HG03095 (cell line): ENCODE results near the gene KCNQ1.

Experiments
- ATAC-seq: cut with Tn5 transposase; IDR thresholded peaks from one replicate; pipeline ENCODE4 v1.9.1; 2021; ENCODE audit warnings: moderate library complexity; ENCODE audit not compliant: unreplicated experiment

The KCNQ1 gene

DNA sequence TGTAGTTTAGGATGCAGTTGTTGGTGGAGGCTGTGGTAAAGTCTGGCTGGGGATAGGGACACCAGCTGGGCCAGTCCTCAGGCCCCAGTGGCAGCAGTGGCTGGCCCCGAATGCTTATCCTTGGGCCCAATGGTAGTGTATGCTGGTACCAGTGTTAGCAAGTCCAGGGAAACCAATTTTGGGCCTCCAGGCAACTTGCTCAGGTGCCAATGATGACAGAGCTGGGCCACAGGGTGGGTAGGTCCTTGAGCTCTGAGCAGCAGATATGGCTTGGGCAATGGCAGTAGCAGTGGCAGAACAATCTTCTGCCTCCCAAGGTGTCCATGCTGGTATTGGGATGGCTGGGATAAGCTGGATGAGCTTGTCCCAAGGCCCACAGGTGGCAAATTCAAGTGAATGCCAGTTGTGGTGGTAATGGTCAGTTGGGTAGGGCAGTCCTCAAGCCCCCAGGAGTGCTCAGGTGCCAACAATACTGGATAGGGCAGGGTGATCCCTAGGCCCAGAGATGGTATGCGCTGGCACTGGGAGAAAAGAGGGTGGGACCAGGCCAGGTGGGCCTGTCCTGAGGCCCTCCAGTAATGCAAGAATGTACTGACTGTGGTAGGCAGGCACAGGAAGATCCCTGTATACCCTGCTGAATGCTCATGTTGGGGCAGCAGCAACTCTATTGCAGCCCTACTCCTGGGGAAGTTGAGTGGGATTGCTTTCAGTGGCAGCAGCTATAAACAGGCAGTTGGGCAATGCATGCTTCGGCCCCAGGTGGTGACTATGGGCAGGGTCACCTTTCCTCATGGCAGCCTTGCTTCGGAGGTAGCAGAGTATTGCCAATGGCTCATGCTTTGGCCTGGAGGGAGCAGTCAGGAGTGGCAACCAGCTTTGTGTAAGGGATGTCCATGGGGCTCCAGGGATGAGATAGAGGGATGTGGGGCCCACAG is 200.3 kb downstream of the KCNQ1 start:
- no peak for ATAC-seq

DNA sequence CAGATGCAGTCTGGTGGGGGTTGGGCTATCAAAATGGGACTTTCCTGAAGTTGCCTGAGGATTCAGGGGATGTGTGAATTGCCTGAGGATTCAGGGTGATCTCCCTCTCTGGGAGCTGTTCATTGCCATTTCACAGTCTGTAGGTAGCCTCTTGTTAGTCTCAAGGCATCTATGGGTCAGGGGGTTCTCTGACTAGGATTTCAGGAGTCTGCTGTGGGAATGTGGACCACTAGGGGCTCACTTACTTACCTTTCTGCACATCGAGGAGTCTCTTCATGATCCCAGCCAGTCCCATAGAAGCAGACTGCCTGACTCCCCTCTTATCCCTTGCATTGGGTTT is 200.9 kb downstream of the KCNQ1 start:
- ATAC-seq = no peak

DNA sequence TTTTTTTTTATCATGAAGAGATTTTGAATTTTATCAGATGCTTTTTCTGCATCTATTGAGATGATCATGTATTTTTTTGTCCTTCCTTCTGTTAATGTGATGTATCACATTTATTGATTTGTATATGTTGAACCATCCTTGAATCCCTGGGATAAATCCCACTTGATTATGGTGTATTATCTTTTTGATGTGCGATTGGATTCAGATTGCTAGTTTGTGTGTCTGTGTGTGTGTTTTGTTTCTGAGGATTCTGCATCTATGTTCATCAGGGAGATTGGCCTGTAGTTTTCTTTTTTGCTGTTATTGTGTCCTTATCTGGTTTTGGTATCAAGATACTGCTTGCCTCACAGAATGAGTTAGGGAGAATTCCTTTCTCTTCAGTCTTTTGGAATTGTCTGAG is 202.4 kb downstream of the KCNQ1 start:
- ATAC-seq = no peak

DNA sequence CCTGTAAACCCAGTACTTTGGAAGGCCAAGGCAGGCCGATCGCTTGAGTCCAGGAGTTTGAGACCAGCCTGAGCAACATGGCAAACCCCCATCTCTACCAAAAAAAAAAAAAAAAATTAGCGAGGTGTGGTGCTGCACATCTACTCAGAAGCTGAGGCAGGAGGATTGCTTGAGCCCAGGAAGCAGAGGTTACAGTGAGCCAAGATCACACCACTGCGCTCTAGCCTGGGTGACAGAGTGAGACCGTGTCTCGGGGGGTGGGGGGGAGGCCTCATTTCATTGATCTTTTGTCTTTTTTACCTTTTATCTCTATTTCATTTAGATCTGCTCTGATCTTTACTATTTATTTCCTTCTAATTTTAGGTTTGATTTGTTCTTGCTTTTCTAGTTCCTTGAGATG is 203.1 kb downstream of the KCNQ1 start:
- no peak for ATAC-seq

DNA sequence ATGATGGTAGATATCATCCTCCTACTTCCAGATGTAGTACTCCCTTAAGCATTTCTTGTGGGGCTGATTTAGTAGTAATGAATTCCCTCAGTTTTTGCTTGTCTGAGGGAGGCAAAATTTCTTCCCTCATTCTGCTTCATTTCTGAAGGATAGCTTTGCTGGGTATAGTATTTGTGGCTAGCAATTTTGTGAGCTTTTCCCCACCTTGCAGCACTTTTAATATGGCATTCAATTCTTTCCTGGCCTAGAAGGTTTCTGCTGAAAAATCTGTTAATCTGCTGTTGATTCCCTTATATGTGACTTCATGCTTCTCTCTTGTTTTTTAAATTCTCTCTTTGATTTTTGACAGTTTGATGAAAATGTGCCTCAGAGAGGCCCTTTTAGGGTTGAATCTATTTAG is 204.6 kb downstream of the KCNQ1 start:
- ATAC-seq = no peak

DNA sequence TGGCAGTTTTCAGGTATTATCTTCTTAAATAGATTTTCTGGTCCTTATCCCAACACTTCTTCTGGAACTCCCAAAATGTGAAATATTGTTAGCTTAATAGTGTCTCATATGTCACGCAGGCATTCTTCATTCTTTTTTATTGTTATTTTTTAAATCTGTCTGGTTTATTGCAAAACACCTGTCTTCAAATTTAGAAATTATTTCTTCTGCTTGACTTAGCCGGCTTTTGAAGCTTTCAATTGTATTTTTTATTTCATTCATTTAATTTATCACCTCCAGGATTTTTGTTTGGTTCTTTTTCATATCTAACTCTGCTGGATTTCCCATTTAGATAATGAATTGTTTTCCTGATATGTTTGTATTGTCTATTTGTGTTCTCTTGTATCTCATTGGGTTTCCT is 205.0 kb downstream of the KCNQ1 start:
- no peak for ATAC-seq

DNA sequence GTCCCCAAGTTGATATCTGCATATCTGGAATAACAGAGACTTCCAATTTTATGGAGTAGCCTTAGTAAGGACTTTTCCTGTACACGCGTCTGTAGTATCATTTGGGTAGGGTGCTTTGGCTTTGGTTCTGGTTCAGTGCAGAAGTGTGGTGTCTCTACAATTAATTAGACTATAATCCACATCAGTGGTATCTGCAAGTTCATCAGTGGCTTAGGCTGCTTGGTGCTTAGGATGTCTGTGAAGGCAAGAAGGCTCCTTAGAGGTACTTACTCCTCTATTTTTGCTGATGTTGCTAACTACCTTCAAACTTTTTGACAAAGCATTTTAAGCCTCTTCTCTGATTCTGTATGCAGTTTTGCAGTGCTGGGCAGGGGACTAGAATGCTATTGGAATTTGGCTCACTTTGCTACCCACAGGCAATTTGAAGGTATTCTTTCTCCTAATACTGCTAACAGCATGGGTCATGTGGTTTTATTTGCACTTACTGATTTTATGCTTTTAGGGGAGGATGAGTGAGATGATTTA is 205.6 kb downstream of the KCNQ1 start:
- no peak for ATAC-seq

DNA sequence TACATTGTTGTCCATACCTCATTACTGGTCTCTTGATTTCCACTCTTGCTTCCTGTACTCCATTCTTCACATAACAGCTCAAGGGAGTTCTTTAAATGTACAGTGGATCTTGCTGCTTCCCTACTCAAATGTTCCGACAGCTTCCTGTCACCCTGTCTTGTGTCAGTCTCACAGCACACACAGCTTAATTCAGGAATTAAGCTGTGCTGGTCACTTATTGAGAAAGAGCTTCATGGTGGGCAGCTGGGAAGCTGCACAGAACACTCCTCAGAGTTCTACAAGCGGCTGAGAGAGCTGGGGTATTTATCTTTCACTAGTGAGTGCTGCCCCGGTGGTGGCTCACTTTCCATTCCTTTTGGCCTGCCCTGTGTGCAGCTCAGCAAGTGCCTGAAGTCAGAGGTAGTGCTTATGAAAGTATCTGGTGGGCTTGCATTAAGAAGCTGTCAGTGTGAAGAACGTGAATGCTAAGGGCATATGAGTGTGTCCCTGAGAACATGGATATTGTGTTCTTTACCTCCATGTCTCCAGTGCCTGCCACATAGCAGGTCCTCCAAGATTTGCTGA is 206.3 kb downstream of the KCNQ1 start:
- ATAC-seq = no peak

DNA sequence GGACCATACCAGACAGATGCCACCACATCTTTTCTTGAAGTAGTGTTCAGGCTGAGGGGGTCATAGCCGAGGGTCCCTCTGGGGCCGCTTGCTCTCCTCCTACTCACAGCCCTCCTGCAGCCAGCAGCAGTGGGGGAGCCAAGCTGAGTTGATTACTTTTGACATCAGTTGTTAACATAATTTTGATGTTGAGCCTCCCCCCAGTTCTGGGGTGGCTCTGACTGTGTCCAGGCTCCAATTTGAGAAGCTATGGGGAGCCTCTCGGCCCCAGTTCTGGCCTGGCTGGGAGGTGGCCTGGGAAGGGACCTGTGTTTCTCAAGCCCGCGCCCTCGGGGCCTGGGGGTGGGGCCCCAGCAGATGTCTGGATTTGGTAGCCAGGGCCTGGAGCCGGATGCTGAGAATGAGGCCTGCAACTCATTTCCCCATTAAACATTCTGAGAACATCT is 207.0 kb downstream of the KCNQ1 start:
- ATAC-seq = no peak

DNA sequence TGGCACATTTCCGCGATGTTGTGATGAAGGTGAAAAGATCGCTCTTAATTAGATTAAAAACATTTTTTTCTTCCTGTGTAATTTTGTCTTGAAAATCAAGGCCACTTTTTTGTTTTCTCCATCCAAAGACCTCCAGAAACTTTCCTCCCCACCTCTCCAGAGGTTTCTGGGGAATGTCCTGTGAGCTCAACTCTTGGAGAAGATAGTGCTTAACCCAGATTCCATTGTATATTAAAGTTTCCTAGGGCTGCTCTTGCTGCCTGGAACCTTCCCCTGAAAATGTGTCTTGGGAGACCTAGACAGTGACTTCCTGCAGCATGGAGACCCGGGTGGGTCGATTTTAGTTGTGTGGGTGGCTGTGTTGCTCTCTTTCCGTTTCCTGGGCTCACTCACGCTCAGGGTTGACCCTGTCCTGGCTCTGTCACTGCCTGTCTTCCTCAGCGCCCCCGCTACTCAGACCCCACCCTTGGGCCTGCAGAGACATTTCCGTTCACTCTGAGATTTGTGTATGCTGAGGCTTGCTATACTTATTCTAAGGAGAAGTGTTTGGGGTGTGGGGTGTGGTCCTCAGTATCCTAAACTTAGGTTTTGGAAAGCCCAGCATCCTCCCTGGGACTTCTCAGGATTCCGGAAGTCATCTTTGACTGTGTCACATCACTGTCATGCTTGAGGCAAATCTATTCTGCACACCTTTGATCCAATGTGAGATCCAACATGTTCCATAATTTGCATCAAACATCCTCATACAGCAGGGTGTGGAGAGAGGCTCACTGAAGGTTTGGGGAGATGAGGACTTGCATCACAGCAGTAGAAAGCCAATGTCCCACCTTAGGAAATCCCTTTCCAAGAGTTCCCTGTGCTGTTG is 207.8 kb downstream of the KCNQ1 start:
- ATAC-seq = no peak

DNA sequence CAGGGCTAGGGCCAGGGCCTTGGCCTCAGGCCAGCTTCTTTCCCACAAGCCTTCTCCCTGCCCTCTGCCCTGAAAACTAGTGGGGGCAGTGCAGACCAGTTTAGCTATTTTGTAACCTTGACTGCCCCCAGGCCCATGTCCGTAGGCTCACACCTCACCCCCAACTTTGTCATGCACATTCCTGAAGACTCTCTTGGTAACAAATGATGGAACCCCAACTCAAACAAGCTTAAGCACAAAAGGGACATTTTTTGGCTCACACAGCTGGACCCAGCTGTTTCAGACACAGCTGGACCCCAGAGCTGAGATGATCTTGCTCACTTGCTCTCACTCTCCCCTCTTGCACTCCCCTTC is 208.4 kb downstream of the KCNQ1 start:
- ATAC-seq = no peak

DNA sequence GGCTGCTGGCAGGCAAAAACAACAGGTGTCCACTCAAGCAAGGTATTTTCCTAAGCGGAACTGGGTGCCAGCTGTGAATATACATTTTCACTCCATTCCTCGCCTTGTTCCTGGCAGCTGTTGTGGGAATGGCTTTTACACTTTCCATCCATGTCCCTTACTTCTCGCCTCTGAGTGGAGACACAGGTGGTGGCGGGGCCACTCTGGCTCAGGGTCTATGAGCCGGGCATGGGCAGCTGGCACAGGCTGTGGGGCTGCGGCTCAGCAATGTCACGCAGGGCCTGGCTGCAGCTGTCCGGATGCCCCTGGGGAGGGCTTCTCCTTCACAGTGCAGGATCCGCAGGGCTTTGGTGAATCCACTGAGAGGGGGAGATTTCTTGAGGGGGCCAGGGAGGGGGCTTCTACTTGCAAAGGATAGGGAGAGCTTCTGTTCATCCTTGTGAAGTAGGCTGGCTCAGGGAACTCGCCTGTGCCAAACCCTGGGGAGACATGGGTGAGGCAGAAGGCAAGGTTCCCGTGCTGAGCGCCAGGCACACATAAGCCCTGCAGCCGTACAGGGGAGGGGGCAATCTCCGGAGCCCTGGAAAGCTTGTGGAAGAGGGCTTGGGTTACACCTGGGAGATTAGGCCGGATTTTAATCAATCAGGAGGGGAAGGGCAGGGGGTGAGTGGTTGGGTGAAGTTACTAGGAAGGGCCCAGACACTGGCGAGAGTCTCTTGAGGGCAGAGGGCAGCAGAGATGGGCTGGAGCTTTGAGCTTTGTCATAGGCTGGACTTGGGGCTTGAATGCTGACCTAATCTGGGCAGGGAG is 209.3 kb downstream of the KCNQ1 start:
- ATAC-seq = no peak

DNA sequence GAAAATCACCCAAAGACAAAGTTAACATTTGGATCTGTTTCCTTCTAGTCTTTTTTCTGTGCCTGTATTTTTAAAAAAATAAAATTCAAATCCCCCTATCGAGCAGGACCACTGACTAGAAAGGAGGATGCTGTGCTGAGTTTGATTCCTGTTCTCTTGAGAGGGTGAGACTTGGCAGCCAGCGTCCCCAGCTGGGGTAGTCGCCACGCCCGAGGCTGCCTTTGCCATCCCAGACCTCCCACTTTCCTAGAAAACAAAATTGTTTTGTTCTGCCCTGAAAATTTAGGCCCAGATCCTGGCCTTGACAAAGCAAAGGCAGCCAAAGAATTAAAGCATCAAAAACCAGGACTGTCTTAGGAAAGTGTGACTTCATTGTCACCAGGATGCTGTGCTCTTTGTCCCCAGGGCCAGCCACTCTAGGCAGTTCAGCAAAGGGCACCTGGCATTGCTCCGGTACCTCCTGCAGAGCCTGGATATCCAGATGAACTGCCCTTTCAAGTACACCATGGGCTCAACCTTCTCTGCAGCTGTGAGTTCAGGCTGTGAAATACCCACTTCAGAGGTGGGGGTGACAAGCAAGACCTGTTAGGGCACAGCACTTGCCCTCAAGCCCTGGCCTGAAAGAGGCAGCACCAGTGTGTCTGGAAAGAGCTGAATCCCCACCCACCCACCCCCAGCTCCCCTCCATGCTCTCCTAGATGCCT is 210.4 kb downstream of the KCNQ1 start:
- ATAC-seq = no peak

DNA sequence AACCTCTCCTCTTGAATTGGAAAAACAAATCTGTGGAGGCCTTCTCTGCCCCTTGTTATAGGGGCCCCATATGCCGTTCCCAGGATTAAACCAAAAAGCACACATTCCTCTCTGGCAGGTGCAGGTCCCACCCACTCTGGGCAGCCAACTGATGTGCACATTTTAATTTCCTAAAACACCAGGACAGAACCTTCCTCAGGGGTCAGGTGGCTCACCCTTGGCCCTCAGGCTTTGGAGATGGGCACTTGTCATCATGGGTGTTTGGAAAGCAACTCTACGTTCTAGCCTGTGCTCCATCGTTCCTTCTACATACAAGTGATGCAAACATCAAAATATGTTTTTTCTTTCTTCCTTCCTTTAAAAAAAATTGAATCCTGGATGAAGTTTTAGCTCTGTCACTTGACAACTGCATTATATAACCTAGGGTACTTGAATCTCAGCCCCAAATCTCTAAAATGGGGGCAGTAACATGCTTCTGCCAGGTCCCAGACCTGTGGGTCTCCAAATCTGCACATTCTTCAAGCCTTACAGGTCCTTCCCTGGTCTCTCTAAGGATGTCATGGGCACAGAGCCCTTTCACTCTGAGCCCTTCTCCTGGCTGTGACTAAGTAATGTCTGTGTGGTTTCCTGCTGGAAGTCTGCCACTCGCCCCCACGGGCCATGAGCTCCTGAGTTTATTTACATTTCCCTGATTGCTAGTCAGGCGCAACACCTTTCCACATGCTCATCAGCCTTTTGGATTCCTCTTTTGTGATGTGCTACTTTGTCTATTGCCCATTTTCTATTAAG is 211.2 kb downstream of the KCNQ1 start:
- no peak for ATAC-seq

DNA sequence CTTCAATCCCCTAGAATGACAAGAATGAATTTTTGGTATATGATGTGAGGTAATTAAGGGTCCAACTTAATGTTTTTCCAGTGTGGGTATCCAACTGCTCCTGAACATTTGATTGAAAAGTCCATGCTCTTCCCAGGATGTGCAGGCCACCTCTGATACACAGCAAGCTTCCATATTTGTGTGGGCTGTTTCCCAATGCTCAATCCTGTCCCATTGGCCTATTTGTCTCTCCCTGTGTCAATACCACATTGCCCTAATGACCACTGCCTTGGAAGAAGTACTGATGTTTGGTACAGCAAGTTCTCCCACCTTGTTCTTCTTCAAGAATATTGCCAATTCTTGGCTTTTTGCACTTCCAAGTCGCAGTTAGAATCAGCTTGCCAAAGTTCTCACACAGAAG is 212.1 kb downstream of the KCNQ1 start:
- ATAC-seq = no peak

DNA sequence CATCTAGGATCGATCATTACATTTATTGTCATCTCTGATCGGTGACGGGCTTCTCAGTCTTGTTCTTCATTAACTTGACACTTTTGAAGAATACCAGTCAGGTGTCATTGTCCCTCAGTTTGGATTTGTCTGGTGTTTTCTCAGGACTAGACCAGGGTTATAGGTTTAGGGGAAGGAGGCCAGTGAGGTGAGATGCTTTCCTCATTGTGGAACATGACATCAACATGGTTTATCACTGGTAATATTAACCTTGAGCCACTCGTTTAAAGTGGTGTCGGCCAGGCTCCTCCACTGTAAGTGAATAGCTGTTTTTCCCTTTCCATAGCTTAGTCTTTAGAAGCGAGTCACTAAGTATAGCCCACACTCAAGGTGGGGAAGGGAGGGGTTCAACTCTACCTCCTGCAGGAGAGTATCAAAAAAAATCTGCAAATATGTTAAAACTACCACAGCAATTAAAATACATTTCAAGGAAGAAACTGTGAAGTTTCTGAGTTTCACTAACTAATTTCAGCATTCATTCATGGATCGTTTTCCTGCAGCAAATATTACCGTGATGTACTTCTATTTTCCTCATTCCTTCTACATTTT is 213.0 kb downstream of the KCNQ1 start:
- ATAC-seq = no peak

DNA sequence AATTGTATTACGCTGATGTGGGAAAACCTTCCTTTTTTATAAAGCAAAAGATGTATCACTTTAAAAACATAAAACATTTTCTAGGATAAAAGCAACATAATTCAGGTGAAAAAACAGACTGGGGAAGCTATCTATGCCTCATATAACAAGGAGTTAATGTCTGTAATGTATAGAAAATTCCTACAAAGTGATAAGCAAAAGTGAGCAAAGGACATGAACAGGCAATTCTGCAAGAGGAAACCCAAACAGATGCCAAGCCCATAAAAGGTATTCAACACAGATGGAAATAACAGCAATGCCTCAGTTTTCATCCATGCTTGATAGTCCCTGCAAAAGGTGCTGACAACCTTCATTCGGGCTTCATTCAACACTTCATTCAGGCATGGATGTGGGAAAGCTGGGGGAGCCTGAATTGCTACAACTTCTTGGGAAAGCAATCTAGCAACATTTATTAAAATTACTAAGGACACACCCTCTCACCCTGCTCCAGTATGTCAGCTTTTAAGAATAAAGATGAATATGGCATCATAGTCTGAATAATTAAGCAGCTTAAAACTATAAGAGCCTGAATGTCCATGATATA is 215.6 kb downstream of the KCNQ1 start:
- no peak for ATAC-seq

DNA sequence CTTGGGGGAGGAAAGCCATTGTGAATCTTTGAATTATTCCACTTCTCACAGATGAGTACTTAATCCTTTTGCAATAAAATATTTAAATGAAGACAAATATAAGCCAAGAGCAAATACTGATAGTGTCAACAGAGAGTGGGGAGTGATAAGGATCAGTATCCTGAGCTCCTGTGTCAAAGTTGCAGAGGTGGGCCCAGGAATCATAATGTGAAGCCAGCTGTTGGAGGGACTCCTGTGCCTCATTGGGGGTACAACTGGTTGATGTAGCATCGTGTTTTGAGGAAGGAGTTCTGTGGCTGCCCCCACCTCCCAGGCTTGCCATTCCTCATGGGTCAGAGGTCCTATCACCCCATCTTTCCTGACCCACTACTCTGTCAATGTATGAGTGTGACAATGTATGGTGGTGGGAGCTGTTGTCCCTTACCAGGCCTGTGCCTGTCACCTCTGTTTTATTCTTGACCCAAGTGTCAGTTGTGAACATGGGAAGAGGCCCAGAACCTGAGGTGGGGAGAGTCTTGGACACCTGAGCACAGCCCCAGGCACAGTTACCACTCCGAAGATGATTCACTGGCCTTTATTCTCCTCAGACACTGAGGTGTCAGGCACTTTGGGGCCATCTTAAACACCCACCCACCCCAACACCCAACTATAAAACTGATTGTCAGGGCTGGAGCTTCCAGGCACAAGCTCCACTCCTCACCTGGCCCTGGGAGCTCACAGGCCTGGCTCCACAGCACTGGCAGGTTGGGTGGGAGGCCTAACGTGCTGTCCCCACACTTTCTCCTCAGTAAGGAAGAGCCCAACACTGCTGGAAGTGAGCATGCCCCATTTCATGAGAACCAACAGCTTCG is 216.6 kb downstream of the KCNQ1 start:
- no peak for ATAC-seq
